GM23338 (cell line): ENCODE results near the gene HOXB3. TPM values are rescaled to one million over a fixed set of nuclear protein-coding genes. Genes with fewer than 3 reads are reported as not detected.
"Not testable (repeated sequence)": the region's sequence is repeated elsewhere in the genome, so short reads cannot be mapped to it uniquely, and the experiment has no call there.

Source experiments
- ATAC-seq: fragments of 200-7000 bp; cut with Tn5 transposase; 3 replicates; pipeline ENCODE4 v1.9.1; 2020
- DNase-seq: peaks from one replicate; pipeline ENCODE4 v3.0.0-alpha.2; 2015; ENCODE audit warnings: low spot score
- H2AFZ ChIP-seq: fragments of 200-600 bp; sonication (generic); 2 replicates; pipeline ENCODE4 v1.8.0; 2016; ENCODE audit warnings: antibody characterized with exemption, mild to moderate bottlenecking, moderate library complexity
- H3F3A ChIP-seq: fragments of 200-600 bp; sonication (generic); replicated peaks from 2 replicates; pipeline ENCODE4 v1.8.0; 2017; ENCODE audit warnings: antibody characterized with exemption, mixed run types, low read depth
- H3K27ac ChIP-seq: fragments of 200-600 bp; sonication (generic); 2 replicates; pipeline ENCODE4 v1.6.1; 2016; ENCODE audit warnings: low read depth
- H3K27me3 ChIP-seq: fragments of 200-600 bp; sonication (generic); 2 replicates; pipeline ENCODE4 v1.8.0; 2016; ENCODE audit warnings: mild to moderate bottlenecking, mixed run types, moderate library complexity; ENCODE audit not compliant: insufficient read depth
- H3K36me3 ChIP-seq: fragments of 200-600 bp; sonication (generic); 2 replicates; pipeline ENCODE4 v1.8.0; 2016; ENCODE audit warnings: mild to moderate bottlenecking; ENCODE audit not compliant: insufficient read depth
- H3K4me1 ChIP-seq: fragments of 200-600 bp; sonication (generic); 2 replicates; pipeline ENCODE4 v1.8.0; 2016; ENCODE audit warnings: mild to moderate bottlenecking, moderate library complexity; ENCODE audit not compliant: insufficient read depth
- H3K4me2 ChIP-seq: fragments of 200-600 bp; sonication (generic); 2 replicates; pipeline ENCODE4 v1.7.1; 2017; ENCODE audit warnings: mixed run types
- H3K4me3 ChIP-seq: fragments of 200-600 bp; sonication (generic); 2 replicates; pipeline ENCODE4 v1.6.1; 2016; ENCODE audit warnings: mixed run types
- H3K79me2 ChIP-seq: fragments of 200-600 bp; sonication (generic); replicated peaks from 2 replicates; pipeline ENCODE4 v1.8.0; 2017; ENCODE audit warnings: mild to moderate bottlenecking; ENCODE audit not compliant: insufficient read depth
- H3K9me2 ChIP-seq: fragments of 200-600 bp; sonication (generic); 2 replicates; pipeline ENCODE4 v1.8.0; 2017; ENCODE audit not compliant: insufficient read depth
- H4K20me1 ChIP-seq: fragments of 200-600 bp; sonication (generic); replicated peaks from 2 replicates; pipeline ENCODE4 v1.8.0; 2017; ENCODE audit warnings: mild to moderate bottlenecking; ENCODE audit not compliant: insufficient read depth
- H3K27ac Mint-ChIP-seq: 2 replicates; pipeline ENCODE4 v1.8.0; 2020; ENCODE audit warnings: inconsistent platforms, mild to moderate bottlenecking, moderate library complexity, mixed read lengths
- H3K27me3 Mint-ChIP-seq: 3 replicates; pipeline ENCODE4 v1.8.0; 2022; ENCODE audit warnings: low read depth, mild to moderate bottlenecking, moderate library complexity, mixed read lengths, inconsistent platforms; ENCODE audit not compliant: insufficient read depth, poor library complexity
- H3K36me3 Mint-ChIP-seq: 3 replicates; pipeline ENCODE4 v1.8.0; 2021; ENCODE audit warnings: low read depth, mild to moderate bottlenecking, inconsistent platforms, moderate library complexity, mixed read lengths
- H3K4me1 Mint-ChIP-seq: 3 replicates; pipeline ENCODE4 v1.8.0; 2020; ENCODE audit warnings: mild to moderate bottlenecking, inconsistent platforms, mixed read lengths
- H3K4me3 Mint-ChIP-seq: 3 replicates; pipeline ENCODE4 v1.8.0; 2021; ENCODE audit warnings: moderate library complexity, mild to moderate bottlenecking, inconsistent platforms, mixed read lengths
- H3K9me3 Mint-ChIP-seq: 3 replicates; pipeline ENCODE4 v1.8.0; 2020; ENCODE audit warnings: moderate library complexity, mild to moderate bottlenecking, inconsistent platforms, mixed read lengths
- POLR2AphosphoS5 ChIP-seq: IDR thresholded peaks from 2 replicates; pipeline ENCODE4 v1.6.1; 2016; ENCODE audit warnings: antibody characterized with exemption, low read depth
- STAT1 ChIP-seq: IDR thresholded peaks from one replicate; pipeline ENCODE4 v1.6.1; 2016; ENCODE audit warnings: antibody characterized with exemption; ENCODE audit not compliant: unreplicated experiment
- ZNF331 ChIP-seq: fragments of 250-450 bp; sonication (Bioruptor Pico); IDR thresholded peaks from 2 replicates; pipeline ENCODE4 v1.5.0; 2020; ENCODE audit warnings: low read depth, mild to moderate bottlenecking, moderate library complexity
- polyA plus RNA-seq: library from polyadenylated mRNA; unstranded; fragments of >200 nt; fragmentation: Nextera tagmentation; extraction: Ambion mirVana; gene quantifications from 2 replicates; pipeline ENCODE4 v1.2.1, GENCODE V29; 2016
- total RNA-seq: library from RNA; depleted of rRNA; stranded (reverse); fragments of >200 nt; shearing (Covaris generic); gene quantifications from 2 replicates; pipeline ENCODE4 v1.2.3, GENCODE V29; 2014
- TF ChIP-seq, protein P1 (sequence below), 2 experiments: fragments of 200-600 bp in 1 of 2; sonication (generic) in 1 of 2; conservative IDR thresholded peaks; 2 replicates each; pipeline versions ENCODE4 v1.5.1 to v1.6.1; 2016 to 2017; ENCODE audit warnings: antibody characterized with exemption in 2 of 2, low read depth in 2 of 2, mild to moderate bottlenecking in 2 of 2, moderate library complexity in 1 of 2
- TF ChIP-seq, protein P2 (sequence below): IDR thresholded peaks from one replicate; pipeline ENCODE4 v1.6.1; 2018; ENCODE audit warnings: antibody characterized with exemption; ENCODE audit not compliant: unreplicated experiment

The HOXB3 gene
- total and polyA plus RNA-seq, 2 experiments from 2014 or later = 0.17 TPM; not detected in 1

DNA sequence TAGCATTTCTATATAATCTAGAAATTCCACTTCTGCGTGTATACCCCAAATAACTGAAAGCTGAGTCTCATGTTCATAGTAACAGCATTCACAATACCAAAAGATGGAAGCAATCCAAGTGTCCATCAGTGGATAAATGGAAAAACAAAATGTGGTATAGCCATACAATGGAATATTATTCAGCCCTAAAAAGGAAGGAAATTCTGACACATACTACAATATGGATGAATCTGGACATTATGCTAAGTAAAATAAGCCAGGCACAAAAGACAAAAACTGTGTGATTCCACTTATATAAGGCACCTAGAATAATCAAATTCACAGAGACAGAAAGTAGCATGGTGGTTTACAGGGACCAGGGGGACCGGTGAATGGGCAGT, 79.7 kb downstream of the HOXB3 start:
- peaks cover 24% of the 10 kb centered on the region for H3K27me3 Mint-ChIP-seq
- no peak for ATAC-seq
- TF ChIP-seq, protein P1, sequence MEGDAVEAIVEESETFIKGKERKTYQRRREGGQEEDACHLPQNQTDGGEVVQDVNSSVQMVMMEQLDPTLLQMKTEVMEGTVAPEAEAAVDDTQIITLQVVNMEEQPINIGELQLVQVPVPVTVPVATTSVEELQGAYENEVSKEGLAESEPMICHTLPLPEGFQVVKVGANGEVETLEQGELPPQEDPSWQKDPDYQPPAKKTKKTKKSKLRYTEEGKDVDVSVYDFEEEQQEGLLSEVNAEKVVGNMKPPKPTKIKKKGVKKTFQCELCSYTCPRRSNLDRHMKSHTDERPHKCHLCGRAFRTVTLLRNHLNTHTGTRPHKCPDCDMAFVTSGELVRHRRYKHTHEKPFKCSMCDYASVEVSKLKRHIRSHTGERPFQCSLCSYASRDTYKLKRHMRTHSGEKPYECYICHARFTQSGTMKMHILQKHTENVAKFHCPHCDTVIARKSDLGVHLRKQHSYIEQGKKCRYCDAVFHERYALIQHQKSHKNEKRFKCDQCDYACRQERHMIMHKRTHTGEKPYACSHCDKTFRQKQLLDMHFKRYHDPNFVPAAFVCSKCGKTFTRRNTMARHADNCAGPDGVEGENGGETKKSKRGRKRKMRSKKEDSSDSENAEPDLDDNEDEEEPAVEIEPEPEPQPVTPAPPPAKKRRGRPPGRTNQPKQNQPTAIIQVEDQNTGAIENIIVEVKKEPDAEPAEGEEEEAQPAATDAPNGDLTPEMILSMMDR (conservative IDR thresholded peaks at IDR 0.05; ENCODE audit: low read depth in 2 of 2) = no peak
- TF ChIP-seq ZNF331 (CRISPR knock-in tag) = no peak
- TF ChIP-seq, protein P2, sequence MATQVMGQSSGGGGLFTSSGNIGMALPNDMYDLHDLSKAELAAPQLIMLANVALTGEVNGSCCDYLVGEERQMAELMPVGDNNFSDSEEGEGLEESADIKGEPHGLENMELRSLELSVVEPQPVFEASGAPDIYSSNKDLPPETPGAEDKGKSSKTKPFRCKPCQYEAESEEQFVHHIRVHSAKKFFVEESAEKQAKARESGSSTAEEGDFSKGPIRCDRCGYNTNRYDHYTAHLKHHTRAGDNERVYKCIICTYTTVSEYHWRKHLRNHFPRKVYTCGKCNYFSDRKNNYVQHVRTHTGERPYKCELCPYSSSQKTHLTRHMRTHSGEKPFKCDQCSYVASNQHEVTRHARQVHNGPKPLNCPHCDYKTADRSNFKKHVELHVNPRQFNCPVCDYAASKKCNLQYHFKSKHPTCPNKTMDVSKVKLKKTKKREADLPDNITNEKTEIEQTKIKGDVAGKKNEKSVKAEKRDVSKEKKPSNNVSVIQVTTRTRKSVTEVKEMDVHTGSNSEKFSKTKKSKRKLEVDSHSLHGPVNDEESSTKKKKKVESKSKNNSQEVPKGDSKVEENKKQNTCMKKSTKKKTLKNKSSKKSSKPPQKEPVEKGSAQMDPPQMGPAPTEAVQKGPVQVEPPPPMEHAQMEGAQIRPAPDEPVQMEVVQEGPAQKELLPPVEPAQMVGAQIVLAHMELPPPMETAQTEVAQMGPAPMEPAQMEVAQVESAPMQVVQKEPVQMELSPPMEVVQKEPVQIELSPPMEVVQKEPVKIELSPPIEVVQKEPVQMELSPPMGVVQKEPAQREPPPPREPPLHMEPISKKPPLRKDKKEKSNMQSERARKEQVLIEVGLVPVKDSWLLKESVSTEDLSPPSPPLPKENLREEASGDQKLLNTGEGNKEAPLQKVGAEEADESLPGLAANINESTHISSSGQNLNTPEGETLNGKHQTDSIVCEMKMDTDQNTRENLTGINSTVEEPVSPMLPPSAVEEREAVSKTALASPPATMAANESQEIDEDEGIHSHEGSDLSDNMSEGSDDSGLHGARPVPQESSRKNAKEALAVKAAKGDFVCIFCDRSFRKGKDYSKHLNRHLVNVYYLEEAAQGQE = no peak

DNA sequence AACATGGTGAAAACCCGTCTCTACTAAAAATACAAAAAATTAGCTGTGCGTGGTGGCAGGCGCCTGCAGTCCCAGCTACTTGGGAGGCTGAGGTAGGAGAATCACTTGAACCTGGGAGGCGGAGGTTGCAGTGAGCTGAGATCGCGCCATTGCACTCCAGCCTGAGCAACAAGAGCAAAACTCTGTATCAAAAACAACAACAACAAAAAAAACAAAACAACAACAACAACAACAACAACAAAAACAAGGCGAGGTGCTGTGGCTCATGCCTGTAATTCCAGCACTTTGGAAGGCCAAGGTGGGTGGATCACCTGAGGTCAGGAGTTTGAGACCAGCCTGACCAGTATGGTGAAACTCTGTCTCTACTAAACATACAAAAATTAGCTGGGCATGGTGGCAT, 80.3 kb downstream of the HOXB3 start:
- not testable (repeated sequence) for H3K27ac Mint-ChIP-seq, H3K9me2 ChIP-seq, H3K79me2 ChIP-seq, H3F3A ChIP-seq, H3K9me3 Mint-ChIP-seq, H3K27ac ChIP-seq, H2AFZ ChIP-seq, ATAC-seq, H4K20me1 ChIP-seq, H3K4me3 ChIP-seq, H3K4me2 ChIP-seq, H3K36me3 ChIP-seq, H3K36me3 Mint-ChIP-seq, DNase-seq, H3K4me3 Mint-ChIP-seq
- peaks cover 15% of the 10 kb centered on the region for H3K27me3 ChIP-seq
- Mint-ChIP-seq H3K4me1 (peaks cover 21% of the 10 kb centered on the region), H3K27me3 (peaks cover 24% of the 10 kb centered on the region)
- peaks cover 25% of the 10 kb centered on the region; the same call in 1 of the 2 replicates for H3K4me1 ChIP-seq

More for the DNA sequence above, 79.7 kb downstream of the HOXB3 start:
- no peaks in the 10 kb centered on the region for H3K9me2 ChIP-seq
- H3K4me3 Mint-ChIP-seq = no peak overlapping the region
- DNase-seq = no peak
- no peaks in the 10 kb centered on the region for H4K20me1 ChIP-seq
- no peak overlapping the region for H3K4me2 ChIP-seq
- H2AFZ ChIP-seq = no peak overlapping the region
- H3K79me2 ChIP-seq = no peaks in the 10 kb centered on the region
- peaks cover 30% of the 10 kb centered on the region for H3K4me1 ChIP-seq
- no peaks in the 10 kb centered on the region for H3K9me3 Mint-ChIP-seq
- no peak overlapping the region for H3K4me3 ChIP-seq
- H3K27me3 ChIP-seq = peaks cover 17% of the 10 kb centered on the region
- H3K36me3 ChIP-seq = no peaks in the 10 kb centered on the region
- H3K27ac Mint-ChIP-seq = no peak overlapping the region
- peaks cover 25% of the 10 kb centered on the region for H3K4me1 Mint-ChIP-seq
- 0 out of 2 replicates have a peak, but pooled peaks cover 4% of the 10 kb centered on the region for H3F3A ChIP-seq
- no peaks in the 10 kb centered on the region for H3K36me3 Mint-ChIP-seq
- no peak overlapping the region for H3K27ac ChIP-seq

DNA sequence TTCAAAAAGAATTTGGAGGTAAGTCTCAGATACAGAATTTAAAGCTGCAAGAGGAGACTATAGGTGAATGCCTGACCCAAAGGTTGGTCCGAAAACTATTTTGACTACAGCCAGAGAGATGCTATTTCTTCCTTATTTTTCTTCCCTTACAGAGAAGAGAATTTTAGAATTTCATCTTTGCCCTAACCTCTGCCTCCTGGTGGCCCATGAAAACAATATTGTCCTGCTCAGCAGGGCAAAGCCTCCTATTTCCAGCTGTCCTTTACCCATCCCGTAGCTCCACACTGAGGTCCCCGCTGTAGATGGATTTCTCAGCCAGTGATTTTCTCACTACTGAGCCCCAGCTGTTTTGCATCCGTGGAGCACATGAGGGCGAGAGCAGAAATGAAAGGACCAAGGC, 83.8 kb downstream of the HOXB3 start:
- H3K36me3 ChIP-seq = no peaks in the 10 kb centered on the region
- H3K4me2 ChIP-seq = no peak overlapping the region
- peaks cover 26% of the 10 kb centered on the region for H3K4me1 Mint-ChIP-seq
- no peak overlapping the region for H2AFZ ChIP-seq
- ATAC-seq (no peak), DNase-seq (no peak)
- H3K27me3 Mint-ChIP-seq = peaks cover 25% of the 10 kb centered on the region
- H3F3A ChIP-seq = no peaks in the 10 kb centered on the region
- no peak overlapping the region for H3K27ac Mint-ChIP-seq
- H3K27ac ChIP-seq = no peak overlapping the region
- peaks cover 29% of the 10 kb centered on the region for H3K27me3 ChIP-seq
- no peaks in the 10 kb centered on the region for H3K9me3 Mint-ChIP-seq
- H3K36me3 Mint-ChIP-seq = no peaks in the 10 kb centered on the region
- no peaks in the 10 kb centered on the region for H3K9me2 ChIP-seq
- H4K20me1 ChIP-seq = no peaks in the 10 kb centered on the region
- H3K4me3 Mint-ChIP-seq = no peak overlapping the region
- H3K4me3 ChIP-seq = no peak overlapping the region
- H3K79me2 ChIP-seq = no peaks in the 10 kb centered on the region
- H3K4me1 ChIP-seq = peaks cover 20% of the 10 kb centered on the region; the same call in 1 of the 2 replicates
- TF ChIP-seq ZNF331 (CRISPR knock-in tag) (no peak), POLR2AphosphoS5 (no peak), STAT1 (no peak)
- TF ChIP-seq, protein P1 (conservative IDR thresholded peaks at IDR 0.05; ENCODE audit: low read depth in 2 of 2) = peak in 1 of 2 experiments; percentile 21; a peak in 1 of 4 replicates
- TF ChIP-seq, protein P2 = no peak
